Stimulated activated naive CD8-positive, alpha-beta T cell treated with anti-CD3 and anti-CD28 coated beads, Interleukin-15, Interleukin-2, amounts not matched to agents 100 ng/mL and 50 ng/mL, for 24 hours (primary cell): Measurements from ENCODE around the gene ATP6V1C2.
A peak's percentile ranks its signal among the peaks of the same experiment; 100 is the strongest.
"Not testable (repeated sequence)": the region's sequence is repeated elsewhere in the genome, so short reads cannot be mapped to it uniquely, and the experiment has no call there.

Experiments
- H3K27ac Mint-ChIP-seq: one replicate; pipeline ENCODE4 v1.8.0; 2021; ENCODE audit warnings: mild to moderate bottlenecking, mixed read lengths
- H3K27me3 Mint-ChIP-seq: one replicate; pipeline ENCODE4 v1.8.0; 2021; ENCODE audit warnings: mixed read lengths
- H3K36me3 Mint-ChIP-seq: one replicate; pipeline ENCODE4 v1.8.0; 2021; ENCODE audit warnings: low read depth, mixed read lengths
- H3K4me1 Mint-ChIP-seq: one replicate; pipeline ENCODE4 v1.8.0; 2021; ENCODE audit warnings: low read depth, mixed read lengths
- H3K4me3 Mint-ChIP-seq: one replicate; pipeline ENCODE4 v1.8.0; 2021; ENCODE audit warnings: mild to moderate bottlenecking, mixed read lengths
- H3K9me3 Mint-ChIP-seq: one replicate; pipeline ENCODE4 v1.8.0; 2021; ENCODE audit warnings: mixed read lengths

ATP6V1C2 gene

DNA sequence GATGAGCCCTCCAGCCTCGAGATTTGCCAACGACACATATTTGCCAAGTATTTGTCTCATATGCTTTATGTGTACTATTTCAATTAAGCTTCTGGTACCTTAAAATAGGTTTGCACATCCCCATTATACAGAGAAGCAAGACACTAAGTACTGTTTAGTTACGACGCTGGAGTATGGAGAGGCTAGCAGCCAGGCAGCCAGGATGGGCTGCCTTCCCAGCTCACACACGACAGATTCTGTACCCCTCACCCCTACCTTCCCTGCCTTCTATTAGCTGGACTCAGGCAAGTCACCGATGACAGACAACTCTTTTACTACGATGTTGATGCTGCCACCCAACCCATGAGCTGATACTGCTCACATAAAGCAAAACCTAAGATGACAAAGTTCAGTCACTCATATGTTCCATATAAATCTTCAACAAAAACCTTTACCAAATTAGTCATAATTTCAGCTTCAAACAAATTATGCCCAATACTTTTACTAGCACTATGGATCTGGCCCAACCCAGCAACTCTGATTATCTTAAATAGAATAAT is 74.1 kb downstream of the ATP6V1C2 start:
- H3K27ac Mint-ChIP-seq = peak overlapping the region; percentile 74
- H3K4me3 Mint-ChIP-seq = no peak overlapping the region
- peaks cover 80% of the 10 kb centered on the region for H3K36me3 Mint-ChIP-seq
- H3K27me3 Mint-ChIP-seq = no peaks in the 10 kb centered on the region
- peaks cover 36% of the 10 kb centered on the region for H3K4me1 Mint-ChIP-seq
- no peaks in the 10 kb centered on the region for H3K9me3 Mint-ChIP-seq

GRCh38 chr2:10796703-10797102 is 75.3 kb downstream of the ATP6V1C2 start:
- peaks cover 75% of the 10 kb centered on the region for H3K36me3 Mint-ChIP-seq
- no peak overlapping the region for H3K27ac Mint-ChIP-seq

DNA sequence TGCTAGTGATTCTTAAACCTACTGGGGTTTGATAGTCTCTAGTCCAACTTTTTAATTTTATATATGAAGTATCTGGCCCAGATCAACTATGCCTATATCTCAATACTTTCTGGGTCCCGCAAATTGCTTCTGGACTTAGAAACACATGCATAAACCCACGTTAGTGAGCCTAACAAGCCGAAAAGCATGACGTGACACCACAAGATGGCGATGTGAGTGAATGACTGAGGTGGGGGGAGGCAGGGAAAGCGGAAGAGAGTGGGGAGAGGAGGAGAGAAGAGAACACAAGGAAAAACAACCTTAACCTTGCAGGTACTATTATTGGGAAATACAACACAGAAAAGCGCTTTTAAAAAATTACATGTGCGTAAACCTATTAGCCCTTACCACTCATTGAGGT is 77.4 kb downstream of the ATP6V1C2 start:
- no peaks in the 10 kb centered on the region for H3K27me3 Mint-ChIP-seq
- H3K27ac Mint-ChIP-seq = no peak overlapping the region
- H3K36me3 Mint-ChIP-seq = peaks cover 72% of the 10 kb centered on the region
- H3K9me3 Mint-ChIP-seq = no peaks in the 10 kb centered on the region
- no peak overlapping the region for H3K4me3 Mint-ChIP-seq
- peaks cover 23% of the 10 kb centered on the region for H3K4me1 Mint-ChIP-seq

More at GRCh38 chr2:10796703-10797102, 75.3 kb downstream of the ATP6V1C2 start:
- H3K27me3 Mint-ChIP-seq = no peaks in the 10 kb centered on the region
- H3K4me3 Mint-ChIP-seq = no peak overlapping the region
- H3K9me3 Mint-ChIP-seq = no peaks in the 10 kb centered on the region
- H3K4me1 Mint-ChIP-seq = peaks cover 25% of the 10 kb centered on the region

- Mint-ChIP-seq H3K4me3 (no peak overlapping the region), H3K9me3 (no peaks in the 10 kb centered on the region), H3K27me3 (no peaks in the 10 kb centered on the region), H3K36me3 (peaks cover 61% of the 10 kb centered on the region), H3K4me1 (peaks cover 23% of the 10 kb centered on the region), H3K27ac (no peak overlapping the region)
Observed at GRCh38 chr2:10800163-10800562, 78.7 kb downstream of the ATP6V1C2 start.

GRCh38 chr2:10802657-10803056 is 81.2 kb downstream of the ATP6V1C2 start:
- no peak overlapping the region for H3K27ac Mint-ChIP-seq
- H3K36me3 Mint-ChIP-seq = peaks cover 49% of the 10 kb centered on the region
- no peaks in the 10 kb centered on the region for H3K9me3 Mint-ChIP-seq
- H3K4me3 Mint-ChIP-seq = no peak overlapping the region
- H3K27me3 Mint-ChIP-seq = no peaks in the 10 kb centered on the region
- peaks cover 15% of the 10 kb centered on the region for H3K4me1 Mint-ChIP-seq

- H3K9me3 Mint-ChIP-seq, H3K27ac Mint-ChIP-seq, H3K4me3 Mint-ChIP-seq, H3K27me3 Mint-ChIP-seq: not testable (repeated sequence)
- H3K36me3 Mint-ChIP-seq = peaks cover 56% of the 10 kb centered on the region
- H3K4me1 Mint-ChIP-seq = peaks cover 45% of the 10 kb centered on the region
Observed at GRCh38 chr2:10805990-10806389, 84.6 kb downstream of the ATP6V1C2 start.

DNA sequence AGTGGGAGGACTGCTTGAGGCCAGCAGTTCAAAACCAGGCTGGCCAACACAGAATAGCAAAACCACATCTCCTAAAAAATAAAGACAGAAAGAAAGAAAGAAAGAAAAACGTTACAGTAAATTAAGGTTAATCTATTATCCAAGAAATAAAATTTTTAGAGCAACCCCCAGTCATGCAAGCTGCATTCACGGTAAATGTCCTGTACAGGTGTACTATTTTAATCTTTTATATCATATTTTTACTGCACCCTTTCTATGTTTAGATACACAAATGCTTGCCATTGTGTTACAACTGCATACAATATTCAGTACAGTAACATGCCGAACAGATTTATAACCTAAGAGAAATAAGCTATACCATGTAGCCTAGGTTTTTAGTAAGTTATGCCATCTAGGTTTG is 85.1 kb downstream of the ATP6V1C2 start:
- H3K4me1 Mint-ChIP-seq = peaks cover 51% of the 10 kb centered on the region
- no peaks in the 10 kb centered on the region for H3K9me3 Mint-ChIP-seq
- H3K36me3 Mint-ChIP-seq = peaks cover 57% of the 10 kb centered on the region
- H3K27me3 Mint-ChIP-seq = no peaks in the 10 kb centered on the region
- no peak overlapping the region for H3K27ac Mint-ChIP-seq
- no peak overlapping the region for H3K4me3 Mint-ChIP-seq

GRCh38 chr2:10810202-10811161 is 89.1 kb downstream of the ATP6V1C2 start:
- peak overlapping the region; percentile 93 for H3K4me3 Mint-ChIP-seq
- peak overlapping the region; percentile 97 for H3K27ac Mint-ChIP-seq
- H3K27me3 Mint-ChIP-seq = no peaks in the 10 kb centered on the region
- peaks cover 49% of the 10 kb centered on the region for H3K4me1 Mint-ChIP-seq
- peaks cover 43% of the 10 kb centered on the region for H3K36me3 Mint-ChIP-seq
- no peaks in the 10 kb centered on the region for H3K9me3 Mint-ChIP-seq

- Mint-ChIP-seq H3K4me3 (peak overlapping the region; percentile 93), H3K36me3 (peaks cover 40% of the 10 kb centered on the region), H3K27me3 (no peaks in the 10 kb centered on the region), H3K9me3 (no peaks in the 10 kb centered on the region), H3K4me1 (peaks cover 49% of the 10 kb centered on the region), H3K27ac (peak overlapping the region; percentile 97)
Observed at GRCh38 chr2:10811517-10811916, 90.1 kb downstream of the ATP6V1C2 start.

DNA sequence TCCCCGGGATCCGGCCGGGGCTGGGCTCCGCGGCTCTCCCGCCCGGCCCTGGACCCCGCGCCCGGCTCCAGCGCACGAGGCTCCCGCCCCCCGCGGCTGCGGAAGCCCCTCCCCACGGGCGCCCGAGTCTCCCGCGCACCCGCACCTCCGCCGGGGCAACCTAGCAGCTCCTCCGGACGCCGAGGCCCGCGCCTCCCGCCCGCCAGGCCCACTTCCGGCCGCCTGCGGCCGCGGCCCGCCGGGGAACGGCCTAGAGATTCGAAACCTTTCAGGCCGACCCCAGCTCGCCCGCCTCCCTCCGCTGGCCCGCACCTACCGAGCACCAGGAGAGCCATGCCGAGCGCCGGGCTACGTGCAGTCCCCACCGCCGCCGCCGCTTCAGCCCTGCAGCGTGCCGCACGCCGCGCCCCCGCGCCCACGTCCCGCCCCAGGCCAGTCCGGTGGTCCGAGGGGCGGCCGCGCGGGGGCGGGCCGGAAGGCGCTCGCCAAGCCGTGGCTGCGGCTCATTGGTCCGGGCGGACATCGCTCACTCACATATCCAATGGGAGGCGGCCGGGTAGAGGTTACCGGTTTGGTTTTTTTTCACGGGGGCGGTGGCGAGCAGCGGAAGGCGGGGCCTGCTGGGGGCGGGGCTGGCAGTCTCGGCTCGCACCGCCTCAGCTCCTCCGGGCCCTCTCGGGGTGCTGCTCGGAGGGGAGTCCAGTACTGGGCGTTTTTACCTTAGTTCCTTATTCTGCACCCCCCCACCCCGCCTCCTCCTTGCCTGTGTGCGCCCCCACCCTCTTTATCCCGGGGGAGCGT is 91.1 kb downstream of the ATP6V1C2 start, which contains the start of gene PDIA6:
PDIA6 (minus strand) TSS at position 424 of the 801 bp plus-strand sequence; CDS start at position 335, 89 bp downstream.
- peaks cover 41% of the 10 kb centered on the region for H3K4me1 Mint-ChIP-seq
- no peaks in the 10 kb centered on the region for H3K9me3 Mint-ChIP-seq
- peak within 1 kb of the TSS; percentile 97 for H3K27ac Mint-ChIP-seq
- H3K4me3 Mint-ChIP-seq = peak within 1 kb of the TSS; percentile 93
- H3K27me3 Mint-ChIP-seq = no peaks in the 10 kb centered on the region
- peaks cover 33% of the 10 kb centered on the region for H3K36me3 Mint-ChIP-seq

DNA sequence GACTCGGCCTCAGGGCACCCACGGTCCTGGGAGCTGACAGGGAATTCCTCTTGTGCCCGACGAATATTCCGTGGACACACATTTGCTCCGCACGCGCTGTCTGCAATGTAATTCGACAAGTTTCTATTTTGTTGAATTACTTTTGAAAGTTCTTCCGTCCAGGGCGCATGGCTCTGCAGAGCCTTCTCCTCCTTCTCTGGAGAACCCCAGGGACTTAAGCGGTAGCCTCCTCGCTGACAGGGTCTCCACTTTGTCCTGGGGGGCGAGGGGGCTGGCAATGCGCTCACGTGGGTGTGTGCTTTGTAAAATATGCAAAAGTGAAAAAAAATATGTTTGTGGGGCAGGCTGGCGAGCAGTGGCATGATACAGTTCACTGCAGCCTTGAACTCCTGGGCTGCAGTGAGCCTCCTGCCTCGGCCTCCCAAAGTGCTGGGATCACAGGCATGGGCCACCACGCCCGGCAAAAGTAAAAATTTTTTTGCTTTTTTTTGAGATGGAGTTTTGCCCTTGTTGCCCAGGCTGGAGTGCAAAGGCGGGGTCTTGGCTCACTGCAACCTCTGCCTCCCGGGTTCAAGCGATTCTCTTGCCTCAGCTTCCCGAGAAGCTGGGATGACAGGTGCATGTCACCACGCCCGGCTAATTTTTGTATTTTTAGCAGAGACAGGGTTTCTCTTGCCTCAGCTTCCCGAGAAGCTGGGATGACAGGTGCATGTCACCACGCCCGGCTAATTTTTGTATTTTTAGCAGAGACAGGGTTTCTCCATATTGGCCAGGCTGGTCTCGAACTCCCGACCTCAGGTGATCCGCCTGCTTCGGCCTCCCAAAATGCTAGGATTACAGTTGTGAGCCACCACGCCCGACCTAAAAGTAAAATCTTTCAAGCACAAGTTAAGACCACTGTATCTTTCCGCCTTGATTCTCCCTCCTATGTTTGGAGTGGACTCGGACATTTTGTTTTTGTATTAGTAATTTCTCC is 92.0 kb downstream of the ATP6V1C2 start:
- H3K9me3 Mint-ChIP-seq, H3K27me3 Mint-ChIP-seq: not testable (repeated sequence)
- Mint-ChIP-seq H3K27ac (peak overlapping the region; percentile 61), H3K4me3 (peak overlapping the region; percentile 82), H3K36me3 (peaks cover 27% of the 10 kb centered on the region), H3K4me1 (peaks cover 32% of the 10 kb centered on the region)

GRCh38 chr2:10814142-10814541 is 92.7 kb downstream of the ATP6V1C2 start:
- Mint-ChIP-seq H3K9me3 (no peaks in the 10 kb centered on the region), H3K27me3 (peaks cover 5% of the 10 kb centered on the region), H3K36me3 (peaks cover 22% of the 10 kb centered on the region), H3K4me3 (peak overlapping the region; percentile 52), H3K4me1 (peaks cover 27% of the 10 kb centered on the region), H3K27ac (peak overlapping the region; percentile 36)

GRCh38 chr2:10814571-10815331 is 93.3 kb downstream of the ATP6V1C2 start:
- Mint-ChIP-seq H3K27ac (no peak overlapping the region), H3K4me3 (peak overlapping the region; percentile 35), H3K36me3 (peaks cover 20% of the 10 kb centered on the region), H3K27me3 (peaks cover 5% of the 10 kb centered on the region), H3K9me3 (no peaks in the 10 kb centered on the region), H3K4me1 (peaks cover 23% of the 10 kb centered on the region)
